Glutamatergic neuron (in vitro differentiated cells): Measurements from ENCODE around the gene LRRC3. TPM values are rescaled to one million over a fixed set of nuclear protein-coding genes. Genes with fewer than 3 reads are reported as not detected.

ENCODE experiments used
- DNase-seq: peaks from one replicate; pipeline ENCODE4 v3.0.0; 2022
- H3K27ac Mint-ChIP-seq: one replicate; pipeline ENCODE4 v1.8.0; 2020; ENCODE audit warnings: mild to moderate bottlenecking, mixed read lengths, inconsistent platforms; ENCODE audit not compliant: unreplicated experiment
- H3K27me3 Mint-ChIP-seq: one replicate; pipeline ENCODE4 v1.8.0; 2020; ENCODE audit warnings: mild to moderate bottlenecking, moderate library complexity, mixed read lengths, inconsistent platforms; ENCODE audit not compliant: unreplicated experiment
- H3K36me3 Mint-ChIP-seq: one replicate; pipeline ENCODE4 v1.8.0; 2020; ENCODE audit warnings: mild to moderate bottlenecking, mixed read lengths, inconsistent platforms; ENCODE audit not compliant: unreplicated experiment
- H3K4me1 Mint-ChIP-seq: one replicate; pipeline ENCODE4 v1.8.0; 2020; ENCODE audit warnings: mild to moderate bottlenecking, low read depth, mixed read lengths, inconsistent platforms; ENCODE audit not compliant: unreplicated experiment
- H3K4me3 Mint-ChIP-seq: one replicate; pipeline ENCODE4 v1.8.0; 2020; ENCODE audit warnings: mild to moderate bottlenecking, mixed read lengths, inconsistent platforms; ENCODE audit not compliant: unreplicated experiment
- H3K9me3 Mint-ChIP-seq: one replicate; pipeline ENCODE4 v1.8.0; 2020; ENCODE audit warnings: mild to moderate bottlenecking, moderate library complexity, mixed read lengths, inconsistent platforms; ENCODE audit not compliant: unreplicated experiment
- total RNA-seq: library from RNA; stranded (reverse); fragmentation: NEBNext Ultra II Directional; extraction: Animal tissue kit (Norgen Biotek cat#: 25700); gene quantifications from one replicate; pipeline ENCODE4 v1.2.1, GENCODE V29; 2021; ENCODE audit not compliant: unreplicated experiment
- TF ChIP-seq, protein P1 (sequence below): fragments of 200-600 bp; sonication (generic); IDR thresholded peaks from one replicate; pipeline ENCODE4 v1.5.0; 2021; ENCODE audit not compliant: partially characterized antibody, unreplicated experiment

The LRRC3 gene
- total RNA-seq, 1 donor from 2014 or later: 5.8 TPM

GRCh38 chr21:44464351-44464750, 9.0 kb downstream of the LRRC3 start:
- Mint-ChIP-seq H3K9me3 (peaks cover 8% of the 10 kb centered on the region), H3K4me1 (peaks cover 7% of the 10 kb centered on the region), H3K27me3 (peaks cover 7% of the 10 kb centered on the region), H3K4me3 (no peak overlapping the region), H3K27ac (no peak overlapping the region), H3K36me3 (no peaks in the 10 kb centered on the region)
- TF ChIP-seq, protein P1, sequence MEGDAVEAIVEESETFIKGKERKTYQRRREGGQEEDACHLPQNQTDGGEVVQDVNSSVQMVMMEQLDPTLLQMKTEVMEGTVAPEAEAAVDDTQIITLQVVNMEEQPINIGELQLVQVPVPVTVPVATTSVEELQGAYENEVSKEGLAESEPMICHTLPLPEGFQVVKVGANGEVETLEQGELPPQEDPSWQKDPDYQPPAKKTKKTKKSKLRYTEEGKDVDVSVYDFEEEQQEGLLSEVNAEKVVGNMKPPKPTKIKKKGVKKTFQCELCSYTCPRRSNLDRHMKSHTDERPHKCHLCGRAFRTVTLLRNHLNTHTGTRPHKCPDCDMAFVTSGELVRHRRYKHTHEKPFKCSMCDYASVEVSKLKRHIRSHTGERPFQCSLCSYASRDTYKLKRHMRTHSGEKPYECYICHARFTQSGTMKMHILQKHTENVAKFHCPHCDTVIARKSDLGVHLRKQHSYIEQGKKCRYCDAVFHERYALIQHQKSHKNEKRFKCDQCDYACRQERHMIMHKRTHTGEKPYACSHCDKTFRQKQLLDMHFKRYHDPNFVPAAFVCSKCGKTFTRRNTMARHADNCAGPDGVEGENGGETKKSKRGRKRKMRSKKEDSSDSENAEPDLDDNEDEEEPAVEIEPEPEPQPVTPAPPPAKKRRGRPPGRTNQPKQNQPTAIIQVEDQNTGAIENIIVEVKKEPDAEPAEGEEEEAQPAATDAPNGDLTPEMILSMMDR: no peak
- DNase-seq: no peak

DNA sequence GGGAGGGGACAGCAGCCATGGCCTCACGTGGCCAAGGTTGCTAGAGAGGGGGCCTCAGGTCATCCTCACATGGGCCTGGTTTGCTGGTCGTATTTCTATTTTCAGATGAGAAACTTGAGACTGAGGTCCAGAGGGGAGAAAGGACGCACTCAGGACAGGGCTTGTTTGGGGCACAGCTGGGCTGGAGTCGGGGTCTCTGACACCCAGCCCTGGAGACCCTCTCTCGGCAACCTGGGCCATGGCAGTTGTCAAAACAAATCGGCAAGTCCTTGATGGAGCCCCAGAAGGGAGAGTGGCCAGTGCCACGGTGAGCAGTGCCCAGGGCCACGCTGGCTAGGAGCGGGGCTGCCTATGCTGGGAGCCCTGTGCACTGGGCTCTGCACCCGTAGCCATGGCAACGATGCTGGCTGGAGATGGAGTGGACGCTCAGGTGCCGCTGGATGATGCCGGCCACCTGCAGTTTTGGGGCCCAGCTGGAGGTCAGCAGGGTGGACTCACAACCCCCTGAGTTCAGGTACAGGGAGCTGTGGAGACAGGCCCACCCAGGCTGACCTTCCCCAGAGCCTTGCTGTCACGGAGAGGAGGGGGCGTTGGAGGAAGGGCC, 11.1 kb downstream of the LRRC3 start:
- TF ChIP-seq, protein P1: no peak
- Mint-ChIP-seq H3K27me3 (peaks cover 6% of the 10 kb centered on the region), H3K9me3 (peaks cover 8% of the 10 kb centered on the region), H3K36me3 (no peaks in the 10 kb centered on the region), H3K27ac (no peak overlapping the region), H3K4me1 (peaks cover 7% of the 10 kb centered on the region), H3K4me3 (no peak overlapping the region)
- DNase-seq: no peak

DNA sequence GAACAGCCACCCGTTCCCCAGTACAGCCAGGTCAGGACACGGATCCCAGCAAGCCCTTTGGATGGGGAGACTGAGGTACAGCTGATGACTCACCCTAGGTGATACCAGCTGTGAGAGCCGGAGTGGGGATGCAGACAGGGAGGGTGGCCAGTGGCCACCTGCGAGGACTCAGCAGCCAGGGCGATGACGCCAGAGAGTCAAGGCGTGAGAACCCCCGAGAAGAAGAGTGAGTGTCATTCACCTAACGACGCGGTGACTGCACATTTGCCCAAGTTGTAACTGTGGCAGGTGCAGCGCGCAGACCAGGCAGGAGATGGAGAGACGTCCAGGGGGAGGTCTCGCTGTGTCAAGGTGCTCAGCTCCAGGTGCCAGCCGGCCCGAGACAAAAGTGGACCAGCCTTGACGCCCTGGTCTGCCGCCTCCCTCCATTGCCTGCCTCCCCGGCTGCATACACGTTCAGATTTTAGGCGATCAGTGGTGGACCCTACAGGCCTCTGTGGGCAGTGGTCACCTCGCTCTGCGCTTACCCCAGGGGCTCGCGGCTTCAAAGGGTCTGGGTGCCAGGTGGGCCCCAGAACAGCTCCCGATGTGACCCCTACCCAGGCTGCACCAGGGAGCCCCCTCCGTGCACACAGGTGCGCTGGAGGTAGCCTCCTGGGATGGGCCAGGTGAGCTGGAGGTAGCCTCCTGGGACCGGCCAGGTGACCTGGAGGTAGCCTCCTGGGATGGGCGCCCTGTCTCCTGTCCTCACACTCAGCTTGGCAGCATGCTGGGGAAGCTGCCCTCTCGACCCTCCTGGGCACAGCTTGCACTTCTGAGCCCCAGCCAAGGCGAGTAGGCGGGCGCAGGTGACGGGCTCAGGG, 11.9 kb downstream of the LRRC3 start:
- TF ChIP-seq, protein P1: no peak
- no peak for DNase-seq
- no peaks in the 10 kb centered on the region for H3K36me3 Mint-ChIP-seq

GRCh38 chr21:44467859-44468195, 12.5 kb downstream of the LRRC3 start:
- H3K27ac Mint-ChIP-seq: no peak overlapping the region
- H3K4me3 Mint-ChIP-seq: no peak overlapping the region
- H3K27me3 Mint-ChIP-seq: peaks cover 6% of the 10 kb centered on the region
- TF ChIP-seq, protein P1: no peak
- peaks cover 7% of the 10 kb centered on the region for H3K4me1 Mint-ChIP-seq
- H3K36me3 Mint-ChIP-seq: no peaks in the 10 kb centered on the region
- DNase-seq: no peak
- peaks cover 8% of the 10 kb centered on the region for H3K9me3 Mint-ChIP-seq

More for the DNA sequence above, 11.9 kb downstream of the LRRC3 start:
- peaks cover 8% of the 10 kb centered on the region for H3K9me3 Mint-ChIP-seq
- peaks cover 6% of the 10 kb centered on the region for H3K27me3 Mint-ChIP-seq
- H3K4me3 Mint-ChIP-seq: no peak overlapping the region
- H3K27ac Mint-ChIP-seq: no peak overlapping the region
- H3K4me1 Mint-ChIP-seq: peaks cover 7% of the 10 kb centered on the region

GRCh38 chr21:44471341-44471740, 16.0 kb downstream of the LRRC3 start:
- H3K27ac Mint-ChIP-seq: no peak overlapping the region
- no peaks in the 10 kb centered on the region for H3K27me3 Mint-ChIP-seq
- no peaks in the 10 kb centered on the region for H3K4me1 Mint-ChIP-seq
- no peaks in the 10 kb centered on the region for H3K9me3 Mint-ChIP-seq
- TF ChIP-seq, protein P1: no peak
- no peak for DNase-seq
- H3K4me3 Mint-ChIP-seq: no peak overlapping the region
- no peaks in the 10 kb centered on the region for H3K36me3 Mint-ChIP-seq
